NB4 (cell line): Measurements from ENCODE around the gene PARD6G.

Source experiments
- CTCF ChIP-seq: IDR thresholded peaks from one replicate; pipeline ENCODE4 v1.5.1; 2012; ENCODE audit warnings: low read depth, low read length
- MAX ChIP-seq: IDR thresholded peaks from 2 replicates; pipeline ENCODE4 v1.6.1; 2011; ENCODE audit warnings: low read depth, low read length
- MYC ChIP-seq: IDR thresholded peaks from 2 replicates; pipeline ENCODE4 v1.6.1; 2011; ENCODE audit warnings: low read depth, low read length
- POLR2A ChIP-seq: IDR thresholded peaks from 2 replicates; pipeline ENCODE4 v1.6.1; 2011; ENCODE audit warnings: mild to moderate bottlenecking; ENCODE audit not compliant: insufficient read length; ENCODE audit errors: extremely low read depth

GRCh38 chr18:80198994-80199748, 48.1 kb downstream of the PARD6G start:
- TF ChIP-seq CTCF (no peak), POLR2A (no peak), MYC (no peak), MAX (no peak)
